ENCODE data around the gene HLA-A. TPM values are rescaled to one million over a fixed set of nuclear protein-coding genes. Genes with fewer than 3 reads are reported as not detected.

The HLA-A gene
- total RNA-seq, 1 donor from 2014 or later = 60.2 TPM

- Mint-ChIP-seq H3K4me1 (ENCODE audit: low read depth, unreplicated experiment) (peaks cover 8% of the 10 kb centered on the region), H3K4me3 (ENCODE audit: unreplicated experiment) (no peak overlapping the region), H3K27me3 (ENCODE audit: unreplicated experiment) (no peaks in the 10 kb centered on the region), H3K36me3 (ENCODE audit: unreplicated experiment) (no peaks in the 10 kb centered on the region), H3K27ac (ENCODE audit: unreplicated experiment) (no peak overlapping the region), H3K9me3 (ENCODE audit: unreplicated experiment) (peaks cover 2% of the 10 kb centered on the region)
- no peak for DNase-seq
- TF ChIP-seq CTCF (IDR thresholded peaks at IDR 0.05; ENCODE audit: partially characterized antibody, unreplicated experiment) = no peak
Measured at GRCh38 chr6:29989211-29989610, 46.9 kb downstream of the HLA-A start.

GRCh38 chr6:29990931-29991330, 48.6 kb downstream of the HLA-A start:
- Mint-ChIP-seq H3K4me3 (ENCODE audit: unreplicated experiment) (no peak overlapping the region), H3K27ac (ENCODE audit: unreplicated experiment) (no peak overlapping the region), H3K4me1 (ENCODE audit: low read depth, unreplicated experiment) (peaks cover 8% of the 10 kb centered on the region), H3K9me3 (ENCODE audit: unreplicated experiment) (peaks cover 2% of the 10 kb centered on the region), H3K36me3 (ENCODE audit: unreplicated experiment) (no peaks in the 10 kb centered on the region), H3K27me3 (ENCODE audit: unreplicated experiment) (no peaks in the 10 kb centered on the region)
- DNase-seq = no peak
- no peak for TF ChIP-seq CTCF (IDR thresholded peaks at IDR 0.05; ENCODE audit: partially characterized antibody, unreplicated experiment)

GRCh38 chr6:29992807-29993206, 50.5 kb downstream of the HLA-A start:
- H3K4me3 Mint-ChIP-seq (ENCODE audit: unreplicated experiment) = no peak overlapping the region
- H3K27me3 Mint-ChIP-seq (ENCODE audit: unreplicated experiment) = no peaks in the 10 kb centered on the region

GRCh38 chr6:29994826-29995225, 52.5 kb downstream of the HLA-A start:
- DNase-seq = no peak
- Mint-ChIP-seq H3K4me3 (ENCODE audit: unreplicated experiment) (no peak overlapping the region), H3K27me3 (ENCODE audit: unreplicated experiment) (no peaks in the 10 kb centered on the region), H3K36me3 (ENCODE audit: unreplicated experiment) (no peaks in the 10 kb centered on the region), H3K27ac (ENCODE audit: unreplicated experiment) (no peak overlapping the region), H3K4me1 (ENCODE audit: low read depth, unreplicated experiment) (peaks cover 5% of the 10 kb centered on the region), H3K9me3 (ENCODE audit: unreplicated experiment) (peaks cover 2% of the 10 kb centered on the region)
- TF ChIP-seq CTCF (IDR thresholded peaks at IDR 0.05; ENCODE audit: partially characterized antibody, unreplicated experiment) = no peak

More at GRCh38 chr6:29992807-29993206, 50.5 kb downstream of the HLA-A start:
- Mint-ChIP-seq H3K9me3 (ENCODE audit: unreplicated experiment) (peaks cover 2% of the 10 kb centered on the region), H3K4me1 (ENCODE audit: low read depth, unreplicated experiment) (peaks cover 8% of the 10 kb centered on the region), H3K36me3 (ENCODE audit: unreplicated experiment) (no peaks in the 10 kb centered on the region), H3K27ac (ENCODE audit: unreplicated experiment) (no peak overlapping the region)
- DNase-seq = no peak
- TF ChIP-seq CTCF (IDR thresholded peaks at IDR 0.05; ENCODE audit: partially characterized antibody, unreplicated experiment) = no peak

GRCh38 chr6:29995340-29995777, 53.0 kb downstream of the HLA-A start:
- Mint-ChIP-seq H3K9me3 (ENCODE audit: unreplicated experiment) (peaks cover 2% of the 10 kb centered on the region), H3K27ac (ENCODE audit: unreplicated experiment) (no peak overlapping the region), H3K4me3 (ENCODE audit: unreplicated experiment) (no peak overlapping the region), H3K27me3 (ENCODE audit: unreplicated experiment) (no peaks in the 10 kb centered on the region), H3K36me3 (ENCODE audit: unreplicated experiment) (no peaks in the 10 kb centered on the region), H3K4me1 (ENCODE audit: low read depth, unreplicated experiment) (peaks cover 5% of the 10 kb centered on the region)
- no peak for TF ChIP-seq CTCF (IDR thresholded peaks at IDR 0.05; ENCODE audit: partially characterized antibody, unreplicated experiment)
- DNase-seq = no peak

Other genes with a start within 250 kb of the HLA-A start
- gene HLA-F, start 219.1 kb upstream of the HLA-A start, total RNA-seq (ENCODE audit: unreplicated experiment) = 1.9 TPM
- gene HLA-G, start 114.7 kb upstream of the HLA-A start, total RNA-seq (ENCODE audit: unreplicated experiment) = not detected
- 17.0 TPM for gene POLR1H, start 118.7 kb downstream of the HLA-A start, total RNA-seq (ENCODE audit: unreplicated experiment)
- gene PPP1R11, start 124.7 kb downstream of the HLA-A start, total RNA-seq (ENCODE audit: unreplicated experiment) = 52.3 TPM
- gene RNF39, start 133.2 kb downstream of the HLA-A start, total RNA-seq (ENCODE audit: unreplicated experiment) = not detected
- gene TRIM31, start 170.6 kb downstream of the HLA-A start, total RNA-seq (ENCODE audit: unreplicated experiment) = not detected
- not detected for gene TRIM40, start 193.6 kb downstream of the HLA-A start, total RNA-seq (ENCODE audit: unreplicated experiment)
- gene TRIM10, start 218.7 kb downstream of the HLA-A start, total RNA-seq (ENCODE audit: unreplicated experiment) = not detected
- gene TRIM15, start 221.0 kb downstream of the HLA-A start, total RNA-seq (ENCODE audit: unreplicated experiment) = not detected